ENCODE measurements around the gene SLC22A2.

SLC22A2 gene

GRCh38 chr6:160218810-160219209 lies 39.8 kb downstream of the SLC22A2 start:
- in situ Hi-C loops (cut with MboI; ENCODE audit: low sequenced_read_pairs), result no loop called here

GRCh38 chr6:160217863-160218262 lies 40.8 kb downstream of the SLC22A2 start:
- in situ Hi-C loops (cut with MboI; ENCODE audit: low sequenced_read_pairs), result no loop called here

GRCh38 chr6:160217073-160217472 lies 41.5 kb downstream of the SLC22A2 start:
- in situ Hi-C loops (cut with MboI; ENCODE audit: low sequenced_read_pairs), result no loop called here

GRCh38 chr6:160215232-160215631 lies 43.4 kb downstream of the SLC22A2 start:
- in situ Hi-C loops (cut with MboI; ENCODE audit: low sequenced_read_pairs), result no loop called here

GRCh38 chr6:160207618-160208017 lies 51.0 kb downstream of the SLC22A2 start:
- in situ Hi-C loops (cut with MboI; ENCODE audit: low sequenced_read_pairs), result no loop called here

- in situ Hi-C loops (cut with MboI; ENCODE audit: low sequenced_read_pairs), result no loop called here
These were observed 53.9 kb downstream of the SLC22A2 start for GRCh38 chr6:160204710-160205109.

GRCh38 chr6:160203953-160204352 lies 54.7 kb downstream of the SLC22A2 start:
- in situ Hi-C loops (cut with MboI; ENCODE audit: low sequenced_read_pairs), result no loop called here

GRCh38 chr6:160203522-160203921 lies 55.1 kb downstream of the SLC22A2 start:
- in situ Hi-C loops (cut with MboI; ENCODE audit: low sequenced_read_pairs), result no loop called here

GRCh38 chr6:160203076-160203475 lies 55.5 kb downstream of the SLC22A2 start:
- in situ Hi-C loops (cut with MboI; ENCODE audit: low sequenced_read_pairs), result no loop called here

- in situ Hi-C loops (cut with MboI; ENCODE audit: low sequenced_read_pairs), result no loop called here
These were observed 56.2 kb downstream of the SLC22A2 start for GRCh38 chr6:160202411-160202810.

- in situ Hi-C loops (cut with MboI; ENCODE audit: low sequenced_read_pairs), result no loop called here
These were observed 57.6 kb downstream of the SLC22A2 start for GRCh38 chr6:160201061-160201460.

- in situ Hi-C loops (cut with MboI; ENCODE audit: low sequenced_read_pairs), result no loop called here
These were observed 59.9 kb downstream of the SLC22A2 start for GRCh38 chr6:160198606-160199211.

GRCh38 chr6:160197662-160198061 lies 61.0 kb downstream of the SLC22A2 start:
- in situ Hi-C loops (cut with MboI; ENCODE audit: low sequenced_read_pairs), result no loop called here

GRCh38 chr6:160194808-160195207 lies 63.8 kb downstream of the SLC22A2 start:
- in situ Hi-C loops (cut with MboI; ENCODE audit: low sequenced_read_pairs), result no loop called here

- in situ Hi-C loops (cut with MboI; ENCODE audit: low sequenced_read_pairs), result no loop called here
These were observed 65.8 kb downstream of the SLC22A2 start for GRCh38 chr6:160192840-160193239.

- in situ Hi-C loops (cut with MboI; ENCODE audit: low sequenced_read_pairs), result no loop called here
These were observed 67.6 kb downstream of the SLC22A2 start for GRCh38 chr6:160190973-160191372.

- in situ Hi-C loops (cut with MboI; ENCODE audit: low sequenced_read_pairs), result no loop called here
These were observed 68.5 kb downstream of the SLC22A2 start for GRCh38 chr6:160190081-160190480.

GRCh38 chr6:160188773-160189172 lies 69.8 kb downstream of the SLC22A2 start:
- in situ Hi-C loops (cut with MboI; ENCODE audit: low sequenced_read_pairs), result no loop called here

GRCh38 chr6:160180706-160181105 lies 77.9 kb downstream of the SLC22A2 start:
- in situ Hi-C loops (cut with MboI; ENCODE audit: low sequenced_read_pairs), result no loop called here

GRCh38 chr6:160178271-160178670 lies 80.3 kb downstream of the SLC22A2 start:
- in situ Hi-C loops (cut with MboI; ENCODE audit: low sequenced_read_pairs), result no loop called here

- in situ Hi-C loops (cut with MboI; ENCODE audit: low sequenced_read_pairs), result no loop called here
These were observed 81.4 kb downstream of the SLC22A2 start for GRCh38 chr6:160177220-160177619.

GRCh38 chr6:160174681-160175080 lies 83.9 kb downstream of the SLC22A2 start:
- in situ Hi-C loops (cut with MboI; ENCODE audit: low sequenced_read_pairs), result no loop called here

GRCh38 chr6:160173806-160174527 lies 84.7 kb downstream of the SLC22A2 start:
- in situ Hi-C loops (cut with MboI; ENCODE audit: low sequenced_read_pairs), result no loop called here

Measured in HL-60/S4 treated with retinoic acid at 250 ng/mL for 4 days and 3 days (cell line).